Right lobe of liver (tissue), 6 donors: Measurements from ENCODE around the gene GAN. TPM values are rescaled to one million over a fixed set of nuclear protein-coding genes. Genes with fewer than 3 reads are reported as not detected.

ENCODE experiments used
- ATAC-seq, 4 donors: fragments of 200-7000 bp; cut with Tn5 transposase; one replicate each; pipeline ENCODE4 v1.9.1; 2020; ENCODE audit warnings: mild to moderate bottlenecking in 4 of 4, moderate library complexity in 4 of 4
- DNase-seq, 3 donors: peaks; one replicate each; pipeline ENCODE4 v3.0.0-alpha.2; 2020
- H3K27ac ChIP-seq, 3 donors: fragments of 200-600 bp; one replicate each; pipeline ENCODE4 v1.8.0; 2022
- H3K27me3 ChIP-seq, 2 donors: fragments of 200-600 bp; one replicate each; pipeline ENCODE4 v1.8.0; 2022
- H3K36me3 ChIP-seq, 4 donors: fragments of 200-600 bp; sonication (generic) in 1 of 4; one replicate each; pipeline versions ENCODE4 v1.5.1 to v1.8.0; 2017 to 2022; ENCODE audit warnings: control low read depth in 1 of 4
- H3K4me1 ChIP-seq, 4 donors: fragments of 200-600 bp; sonication (generic) in 1 of 4; one replicate each; pipeline versions ENCODE4 v1.5.1 to v1.8.0; 2017 to 2022; ENCODE audit warnings: control low read depth in 1 of 4
- H3K4me3 ChIP-seq, 3 donors: fragments of 200-600 bp; one replicate each; pipeline ENCODE4 v1.8.0; 2022
- H3K9me3 ChIP-seq, 4 donors: fragments of 200-600 bp; sonication (generic) in 1 of 4; one replicate each; pipeline versions ENCODE4 v1.5.1 to v1.8.0; 2017 to 2022; ENCODE audit warnings: control low read depth in 1 of 4
- CTCF ChIP-seq, 4 donors: fragments of 200-600 bp in 3 of 4; fragments of 450-650 bp in 1 of 4; IDR thresholded peaks; one replicate each; pipeline versions ENCODE4 v1.5.1 to v1.8.0; 2016 to 2022; ENCODE audit warnings: antibody characterized with exemption in 4 of 4, mild to moderate bottlenecking in 2 of 4
- POLR2A ChIP-seq: fragments of 450-650 bp; IDR thresholded peaks from one replicate; pipeline ENCODE4 v1.6.1; 2017; ENCODE audit warnings: antibody characterized with exemption, mild to moderate bottlenecking
- WGBS: methylation state at CpG from one replicate; pipeline ENCODE4 v1.1.6; 2018; ENCODE audit warnings: low coverage, low lambda C conversion rate; ENCODE audit not compliant: insufficient coverage; ENCODE audit errors: missing lambda C conversion rate; 5-methylcytosine and 5-hydroxymethylcytosine counted together
- intact Hi-C, 2 donors: fragments of 100-400 bp; cut with DNase I; formaldehyde crosslinking; loops; one replicate each; pipeline versions ENCODE4 v1.11.2 to v1.14.1; 2022
- total RNA-seq, 6 experiments: library from RNA; depleted of rRNA in 2 of 6; stranded (reverse); fragments of >200 nt in 2 of 6; fragmentation: NEBNext Ultra II Directional in 3 of 6; extraction: Animal tissue kit (Norgen Biotek cat#: 25700) in 3 of 6; gene quantifications; one replicate each; pipeline versions ENCODE4 v1.1.0 to v1.2.4, GENCODE V29; 2016 to 2023
- donor health status: DM: no; HTN: yes; CAD: no.
- donor health status: DM: no; HTN: no; CAD: no.
- donor health status: DM: no; HTN: no; CAD: no.
- donor health status: DM: no; HTN: yes; CAD: no.
- donor health status: DM: no; HTN: yes; CAD: no.

The GAN gene
- total RNA-seq, 6 experiments from 2014 or later = 2.2 to 4.1 (median 3.4) TPM

- Histone ChIP-seq H3K27me3 (no peaks in the 10 kb centered on the region), H3K4me1 (peaks cover 0 to 11% (median 4%) of the 10 kb centered on the region in 4 donors), H3K27ac (no peak overlapping the region), H3K4me3 (no peak overlapping the region), H3K36me3 (no peaks in the 10 kb centered on the region), H3K9me3 (no peaks in the 10 kb centered on the region)
- intact Hi-C loops = no loop called here
- DNase-seq = no peak
- no peak for TF ChIP-seq CTCF (IDR thresholded peaks at IDR 0.05)
- no peak for TF ChIP-seq POLR2A
- ATAC-seq = no peak
- WGBS = 80% methylated on average over 11 of the region's 14 CpGs
Observed at GRCh38 chr16:81432937-81433557, 118.3 kb downstream of the GAN start.

- no peaks in the 10 kb centered on the region for H3K36me3 ChIP-seq
- no peaks in the 10 kb centered on the region for H3K9me3 ChIP-seq
- no peak for ATAC-seq
- TF ChIP-seq POLR2A (no peak), CTCF (IDR thresholded peaks at IDR 0.05) (no peak)
- DNase-seq = no peak
- 62% methylated on average over 3 of the region's 3 CpGs for WGBS
- H3K27ac ChIP-seq = no peak overlapping the region
- peaks cover 0 to 11% (median 4%) of the 10 kb centered on the region in 4 donors for H3K4me1 ChIP-seq
- intact Hi-C loops = no loop called here
- H3K27me3 ChIP-seq = no peaks in the 10 kb centered on the region
- H3K4me3 ChIP-seq = no peak overlapping the region
Observed at GRCh38 chr16:81435103-81435502, 120.3 kb downstream of the GAN start.

GRCh38 chr16:81435567-81435966 lies 120.8 kb downstream of the GAN start:
- TF ChIP-seq POLR2A (no peak), CTCF (IDR thresholded peaks at IDR 0.05) (no peak)
- peaks cover 0 to 11% (median 4%) of the 10 kb centered on the region in 4 donors for H3K4me1 ChIP-seq
- ATAC-seq (no peak), DNase-seq (no peak)
- H3K27ac ChIP-seq = no peak overlapping the region
- WGBS = 83% methylated on average over 1 of the region's 2 CpGs
- H3K36me3 ChIP-seq = no peaks in the 10 kb centered on the region
- H3K27me3 ChIP-seq = no peaks in the 10 kb centered on the region
- intact Hi-C loops = no loop called here
- no peaks in the 10 kb centered on the region for H3K9me3 ChIP-seq
- H3K4me3 ChIP-seq = no peak overlapping the region

GRCh38 chr16:81436386-81436785 lies 121.6 kb downstream of the GAN start:
- peaks cover 0 to 6% (median 2%) of the 10 kb centered on the region in 4 donors for H3K4me1 ChIP-seq
- ATAC-seq (no peak), DNase-seq (no peak)
- 93% methylated on average over 6 of the region's 6 CpGs for WGBS
- H3K9me3 ChIP-seq = no peaks in the 10 kb centered on the region
- H3K27me3 ChIP-seq = no peaks in the 10 kb centered on the region
- H3K36me3 ChIP-seq = no peaks in the 10 kb centered on the region
- no peak overlapping the region for H3K27ac ChIP-seq
- H3K4me3 ChIP-seq = no peak overlapping the region
- TF ChIP-seq CTCF (IDR thresholded peaks at IDR 0.05) = no peak
- no peak for TF ChIP-seq POLR2A
- intact Hi-C loops = no loop called here
